Heart right ventricle (tissue), 16 donors: ENCODE results near the gene SVEP1. TPM values are rescaled to one million over a fixed set of nuclear protein-coding genes. Genes with fewer than 3 reads are reported as not detected.

Source experiments
- ATAC-seq, 8 donors: fragments of 200-7000 bp; cut with Tn5 transposase; one replicate each; pipeline ENCODE4 v1.9.1; 2020; ENCODE audit warnings: mild to moderate bottlenecking in 8 of 8, moderate library complexity in 8 of 8, moderate number of reproducible peaks in 1 of 8
- DNase-seq, 2 donors: peaks; one replicate each; pipeline ENCODE4 v3.0.0-alpha.2; 2020
- H3K27ac ChIP-seq, 10 donors: fragments of 200-600 bp; sonication (generic) in 2 of 10; one replicate each; pipeline versions ENCODE4 v1.5.0 to v1.8.0; 2020 to 2022; ENCODE audit warnings: mild to moderate bottlenecking in 3 of 10
- H3K27me3 ChIP-seq, 7 donors: fragments of 200-600 bp; one replicate each; pipeline ENCODE4 v1.8.0; 2021 to 2022; ENCODE audit warnings: mild to moderate bottlenecking in 2 of 7
- H3K36me3 ChIP-seq, 9 donors: fragments of 200-600 bp; sonication (generic) in 1 of 9; one replicate each; pipeline versions ENCODE4 v1.5.0 to v1.8.0; 2020 to 2022; ENCODE audit warnings: mild to moderate bottlenecking in 2 of 9
- H3K4me1 ChIP-seq, 9 donors: fragments of 200-600 bp; sonication (generic) in 1 of 9; one replicate each; pipeline versions ENCODE4 v1.5.0 to v1.8.0; 2020 to 2022; ENCODE audit warnings: mild to moderate bottlenecking in 4 of 9
- H3K4me3 ChIP-seq, 10 donors: fragments of 200-600 bp; sonication (generic) in 2 of 10; one replicate each; pipeline versions ENCODE4 v1.5.0 to v1.8.0; 2020 to 2022; ENCODE audit warnings: mild to moderate bottlenecking in 7 of 10, moderate library complexity in 2 of 10
- H3K9me3 ChIP-seq, 11 donors: fragments of 200-600 bp in 10 of 11; sonication (generic) in 2 of 11; one replicate each; pipeline versions ENCODE4 v1.5.0 to v1.8.0; 2013 to 2022; ENCODE audit warnings: mild to moderate bottlenecking in 2 of 11, control low read depth in 1 of 11, moderate library complexity in 1 of 11
- CTCF ChIP-seq, 9 donors: fragments of 200-600 bp; sonication (generic) in 2 of 9; IDR thresholded peaks; one replicate each; pipeline versions ENCODE4 v1.5.0 to v1.8.0; 2021 to 2022; ENCODE audit warnings: antibody characterized with exemption in 9 of 9, mild to moderate bottlenecking in 5 of 9, moderate library complexity in 1 of 9
- WGBS, 2 donors: extraction: QIAGEN DNeasy Blood & Tissue Kit; methylation state at CpG; one replicate each; pipeline ENCODE4 v1.1.7; 2013; ENCODE audit warnings: inconsistent platforms in 1 of 2; 5-methylcytosine and 5-hydroxymethylcytosine counted together
- intact Hi-C, 10 donors: fragments of 100-400 bp; cut with DNase I; formaldehyde crosslinking; loops; one replicate each; pipeline versions ENCODE4 v1.11.1 to v1.14.2; 2022
- polyA plus RNA-seq, 2 donors: library from polyadenylated mRNA; stranded (reverse); fragments of 200-250 nt; gene quantifications; one replicate each; pipeline ENCODE4 v1.2.3, GENCODE V29; 2013
- total RNA-seq, 10 donors: library from RNA; stranded (reverse); fragmentation: NEBNext Ultra II Directional in 3 of 10; extraction: Animal tissue kit (Norgen Biotek cat#: 25700) in 3 of 10; gene quantifications; one replicate each; pipeline versions ENCODE4 v1.2.1 to v1.2.4, GENCODE V29; 2021 to 2023
- donor health status: Arrhythmogenic right ventricular cardiomyopathy.
- donor health status: ischemic (EF 13 %, LVEDD 7.1; RV severe dilation, severe dysfunction).
- donor health status: healthy with polysubstance abuse.
- donor health status: DM: no; HTN: yes; CAD: no.
- donor health status: DM: no; HTN: no; CAD: no.
- donor health status: ischemic (EF 25% LVEDD 6.9; RV normal size, moderate dysfunction).
- donor health status: ischemic (EF 25% LVEDD 5.7; RV mildly dilated, moderate dysfunction).
- donor health status: healthy.
- donor health status: DM: yes; HTN: yes; CAD: no.
- donor health status: Ischemic cardiomyopathy.
- donor health status: ischemic (EF 35%, LVEDD 5.7; RV mildly dilated, moderate dysfunction).
- donor health status: nonischemic (EF 11% LVEDD 7.7; RV severe dilation, severe dysfunction).
- donor health status: DM: yes; HTN: yes; CAD: no.
- donor health status: PGD.
- donor health status: ischemic (EF 29% LVEDD 5.4; RV normal size, mild dysfunction).
- donor health status: nonischemic (EF 23%, LVEDD 6.1; RV moderate dilation, normal function).

Gene SVEP1
- total and polyA plus RNA-seq, 12 donors, result 0.66 to 16.4 (median 6.3) TPM

- ATAC-seq (no peak), DNase-seq (no peak)
- Histone ChIP-seq H3K27me3 (no peaks in the 10 kb centered on the region), H3K4me3 (no peak overlapping the region), H3K36me3 (peaks cover 0 to 38% (median 0%) of the 10 kb centered on the region in 9 donors), H3K4me1 (no peaks in the 10 kb centered on the region), H3K27ac (no peak overlapping the region), H3K9me3 (no peaks in the 10 kb centered on the region)
- 67 to 76% methylated on average over 5 of the region's 5 CpGs for WGBS, 2 donors
- intact Hi-C loops, result no loop called here
- no peak for TF ChIP-seq CTCF (IDR thresholded peaks at IDR 0.05)
Measured at GRCh38 chr9:110468950-110469349, 110.6 kb downstream of the SVEP1 start.

DNA sequence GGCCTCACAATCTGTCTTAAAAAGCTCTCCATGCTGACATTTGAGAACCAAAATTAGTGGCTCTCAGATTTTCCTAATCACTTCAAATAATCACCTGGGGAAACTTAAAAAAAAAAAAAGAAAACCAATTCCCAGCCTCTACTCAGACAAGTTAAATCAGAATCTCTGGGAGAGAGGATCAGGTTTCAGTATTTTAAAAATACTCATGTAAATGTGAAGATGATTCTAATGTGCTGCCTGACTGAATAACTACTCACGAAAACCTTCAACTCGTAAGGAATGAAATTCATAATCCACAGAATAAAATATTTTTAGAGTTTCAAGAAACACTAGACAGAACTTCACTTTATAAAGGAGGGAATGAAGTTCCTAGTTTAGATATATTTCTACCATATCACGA is 114.4 kb downstream of the SVEP1 start:
- ATAC-seq (no peak), DNase-seq (no peak)
- H3K27me3 ChIP-seq, result no peaks in the 10 kb centered on the region
- intact Hi-C loops, result no loop called here
- 88 to 92% methylated on average over 3 of the region's 3 CpGs for WGBS, 2 donors
- H3K9me3 ChIP-seq, result no peaks in the 10 kb centered on the region
- no peaks in the 10 kb centered on the region for H3K4me1 ChIP-seq
- H3K4me3 ChIP-seq, result no peak overlapping the region
- H3K36me3 ChIP-seq, result peaks cover 0 to 29% (median 0%) of the 10 kb centered on the region in 9 donors
- no peak for TF ChIP-seq CTCF (IDR thresholded peaks at IDR 0.05)
- no peak overlapping the region for H3K27ac ChIP-seq

GRCh38 chr9:110464321-110464720 is 115.2 kb downstream of the SVEP1 start:
- intact Hi-C loops, result loop anchor here in 1 of 10 donors (5.0 kb wide), 1 partner anchor 128 kb away; no protein-coding TSS in a partner anchor
- WGBS, 2 donors, result 74 to 85% methylated on average over 1 of the region's 1 CpG
- no peak for TF ChIP-seq CTCF (IDR thresholded peaks at IDR 0.05)
- Histone ChIP-seq H3K27ac (no peak overlapping the region), H3K27me3 (no peaks in the 10 kb centered on the region), H3K4me3 (no peak overlapping the region), H3K36me3 (peaks cover 0 to 25% (median 0%) of the 10 kb centered on the region in 9 donors), H3K4me1 (no peaks in the 10 kb centered on the region), H3K9me3 (no peaks in the 10 kb centered on the region)
- ATAC-seq (no peak), DNase-seq (no peak)

DNA sequence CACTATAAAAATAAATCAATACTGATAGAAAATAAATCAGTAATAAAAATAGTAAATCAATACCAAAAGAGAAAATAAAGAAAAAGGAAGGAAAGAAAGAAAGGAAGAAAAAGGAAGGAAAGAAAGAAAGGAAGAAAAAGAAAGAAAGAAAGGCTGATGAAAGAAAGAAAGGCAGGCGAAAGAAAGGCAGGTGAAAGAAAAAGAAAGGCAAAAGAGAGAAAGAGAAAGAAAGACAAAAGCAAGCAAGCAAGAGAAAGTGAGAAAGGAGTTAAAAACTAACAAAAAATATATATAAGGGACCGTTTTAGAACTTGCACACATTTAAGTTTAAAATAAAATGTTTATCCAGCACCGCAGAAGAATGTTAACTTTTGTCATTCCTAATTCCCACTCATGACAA is 116.0 kb downstream of the SVEP1 start:
- WGBS, 2 donors, result 74 to 83% methylated on average over 3 of the region's 3 CpGs

More for the DNA sequence above, 116.0 kb downstream of the SVEP1 start:
- ATAC-seq (no peak), DNase-seq (no peak)
- H3K9me3 ChIP-seq, result no peaks in the 10 kb centered on the region
- intact Hi-C loops, result loop anchor here in 1 of 10 donors (5.0 kb wide), 1 partner anchor 129 kb away; no protein-coding TSS in a partner anchor
- H3K4me3 ChIP-seq, result no peak overlapping the region
- peaks cover 0 to 19% (median 0%) of the 10 kb centered on the region in 9 donors for H3K36me3 ChIP-seq
- no peak overlapping the region for H3K27ac ChIP-seq
- no peak for TF ChIP-seq CTCF (IDR thresholded peaks at IDR 0.05)
- no peaks in the 10 kb centered on the region for H3K27me3 ChIP-seq
- no peaks in the 10 kb centered on the region for H3K4me1 ChIP-seq
